ENCODE measurements around the gene TPRN.

The TPRN gene

DNA sequence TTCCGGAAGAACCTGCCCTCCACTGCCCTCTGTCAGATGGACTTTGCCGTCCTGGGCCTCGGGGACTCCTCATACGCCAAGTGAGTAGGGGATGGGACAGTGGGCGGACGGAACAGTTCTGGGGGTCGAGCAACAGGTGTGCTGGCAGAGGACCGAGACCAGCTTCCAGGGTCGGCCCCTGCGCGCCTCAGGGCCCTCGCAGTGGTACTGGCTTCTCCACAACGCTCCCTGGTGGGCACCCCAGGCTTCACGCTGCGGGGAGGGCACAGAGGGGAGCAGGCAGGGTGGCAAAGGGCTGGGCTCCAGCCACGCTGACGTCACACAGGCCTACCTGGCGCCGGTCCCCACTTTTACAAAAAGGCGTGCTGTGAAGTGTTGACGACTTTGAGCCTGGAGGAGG lies 12.0 kb upstream of the TPRN start:
- no peak for DNase-seq (ENCODE audit: low spot score)

GRCh38 chr9:137211532-137211931 lies 11.0 kb upstream of the TPRN start:
- DNase-seq (ENCODE audit: low spot score), result no peak

DNA sequence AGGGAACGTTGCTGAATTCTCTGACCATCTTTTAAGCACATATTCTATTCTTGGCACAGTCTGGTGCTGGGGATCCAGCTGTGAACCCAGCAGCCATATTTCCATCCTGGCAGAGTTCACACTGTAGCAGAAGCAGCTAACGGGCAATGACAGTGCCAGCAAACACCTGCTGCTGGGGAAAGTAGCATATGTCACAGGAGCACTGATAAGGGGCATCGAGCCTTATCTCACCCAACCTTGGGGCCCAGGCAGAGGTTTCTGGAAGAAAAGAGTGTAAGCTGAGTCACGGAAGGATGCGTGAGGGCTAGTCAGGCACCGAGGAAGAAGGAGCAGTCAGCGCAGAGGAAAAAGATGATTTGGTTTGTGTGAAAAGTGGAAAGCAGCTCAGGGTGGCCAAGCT lies 6.1 kb upstream of the TPRN start:
- no peak for DNase-seq (ENCODE audit: low spot score)

GRCh38 chr9:137205126-137206069 lies 4.9 kb upstream of the TPRN start, which contains the start of the genes NDOR1 and TMEM203:
Gene NDOR1 (plus strand): TSS chr9:137205700. CDS start chr9:137205778, 78 bp downstream.
Gene TMEM203 (minus strand): TSS chr9:137205648. CDS start chr9:137205414, 234 bp downstream.
- DNase-seq (ENCODE audit: low spot score), result peak; percentile 95

GRCh38 chr9:137204731-137205125 lies 4.2 kb upstream of the TPRN start:
- no peak for DNase-seq (ENCODE audit: low spot score)

DNA sequence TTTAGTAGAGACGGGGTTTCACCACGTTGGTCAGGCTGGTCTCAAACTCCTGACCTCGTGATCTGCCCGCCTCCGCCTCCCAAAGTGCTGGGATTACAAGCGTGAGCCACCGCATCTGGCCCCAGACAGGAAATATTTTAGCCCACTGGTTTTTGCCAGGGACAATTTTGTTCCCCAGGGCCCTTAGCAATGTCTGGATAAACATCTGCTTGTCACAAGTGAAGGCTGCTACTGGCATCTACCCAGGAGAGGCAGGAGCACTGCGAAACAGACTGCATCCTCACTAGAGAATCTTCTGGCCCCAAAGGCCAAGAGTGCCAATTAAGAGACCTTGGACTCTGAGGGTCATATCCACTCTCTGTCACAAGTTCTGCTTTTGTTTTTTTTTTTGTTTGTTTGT lies 2.4 kb upstream of the TPRN start:
- no peak for DNase-seq (ENCODE audit: low spot score)

- no peak for DNase-seq (ENCODE audit: low spot score)
Measured at GRCh38 chr9:137201205-137201868, 796 bp upstream of the TPRN start.

DNA sequence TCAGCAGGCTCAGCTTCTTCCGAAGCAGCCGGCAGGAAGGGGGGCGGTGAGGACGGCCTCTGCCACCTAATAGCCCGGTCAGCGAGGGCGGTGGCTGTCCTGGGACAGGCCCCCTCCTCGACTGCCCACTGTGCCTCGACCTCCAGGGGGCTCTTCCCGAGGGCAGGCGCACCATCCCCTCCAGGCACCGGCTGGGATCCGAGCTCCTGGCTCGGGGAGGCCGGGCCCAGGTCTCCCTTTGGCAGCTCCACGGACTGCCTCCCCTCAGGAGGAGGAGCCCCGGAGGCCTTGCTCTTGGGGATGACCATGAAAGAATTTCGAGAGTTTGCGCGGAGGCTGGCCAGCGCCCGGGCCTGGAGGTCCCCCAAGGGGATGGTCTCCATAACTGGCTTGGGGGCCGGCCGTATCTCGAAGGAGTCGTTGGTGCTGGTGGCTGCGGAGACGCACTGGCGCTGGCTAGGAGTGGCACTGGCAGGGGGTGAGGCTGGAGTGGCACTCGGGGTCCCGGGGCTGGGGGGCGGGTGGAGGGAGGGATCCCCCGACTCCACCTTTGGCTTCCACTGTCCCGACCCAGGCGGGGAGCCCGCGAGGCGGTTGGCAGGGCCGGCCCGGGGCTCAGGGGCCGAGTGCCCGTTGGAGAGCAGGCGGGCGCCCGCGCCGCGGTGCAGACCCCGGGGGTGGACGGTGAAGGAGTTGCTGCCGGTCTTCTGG lies 975 bp downstream of the TPRN start:
- no peak for DNase-seq (ENCODE audit: low spot score)

DNA sequence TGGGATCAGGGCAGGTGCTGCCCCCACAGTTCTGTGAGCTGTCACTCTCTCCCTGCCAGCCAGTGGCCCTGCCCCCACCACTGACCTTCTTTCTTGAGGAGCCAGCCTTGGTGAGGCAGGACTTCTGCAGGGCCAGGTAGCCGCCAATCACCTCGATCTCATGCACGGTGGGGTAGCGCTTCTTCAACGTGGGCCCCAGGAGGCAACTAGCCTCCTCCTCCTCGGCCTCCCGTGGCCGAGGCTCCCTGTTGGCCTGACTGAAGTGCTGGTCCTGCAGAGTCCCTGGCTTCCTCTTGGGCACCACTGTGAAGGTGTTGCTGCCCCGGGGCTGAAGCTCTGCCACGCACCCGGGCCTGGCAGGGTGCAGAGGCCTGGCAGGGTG lies 1.6 kb downstream of the TPRN start:
- no peak for DNase-seq (ENCODE audit: low spot score)

DNA sequence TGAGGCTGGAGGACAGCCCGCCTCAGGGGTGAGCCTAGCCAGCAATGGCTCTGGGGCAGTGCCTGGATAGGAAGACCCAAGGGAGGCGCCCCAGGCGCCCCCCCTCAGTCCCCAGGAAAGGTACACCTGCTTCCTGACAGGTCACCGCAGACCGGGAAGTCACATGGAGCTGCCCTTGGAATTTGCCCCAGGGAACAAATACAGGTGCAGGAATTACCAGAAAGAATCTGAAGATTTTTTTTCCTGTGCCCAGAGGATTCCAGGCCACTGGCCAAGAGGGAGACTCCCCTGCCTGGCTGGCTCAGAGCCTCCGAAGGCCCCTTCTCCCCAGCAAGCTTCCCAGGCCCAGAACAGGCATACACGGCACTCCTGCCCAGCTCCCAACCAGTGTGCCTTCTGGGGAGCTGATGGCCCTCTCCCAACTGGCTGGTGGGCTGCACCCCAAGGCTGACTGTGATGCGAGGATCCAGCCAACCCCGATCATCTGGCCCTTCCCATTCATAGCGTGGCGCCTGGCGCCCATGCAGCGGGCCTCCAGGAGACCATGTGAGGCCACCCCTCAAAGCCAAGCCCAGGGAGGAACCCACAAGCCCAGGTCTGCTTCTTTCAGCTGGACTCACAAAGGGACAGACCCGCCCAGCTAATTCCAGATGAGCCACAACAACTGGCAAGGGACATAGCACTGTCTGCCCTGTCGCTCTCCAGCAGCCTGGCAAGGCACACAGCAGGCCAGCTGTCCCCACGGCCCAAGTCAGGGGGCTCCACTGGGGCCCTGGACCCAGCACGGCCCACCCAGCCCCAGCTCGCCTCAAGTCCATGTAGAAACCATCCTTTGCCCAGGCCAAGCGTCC lies 2.3 kb downstream of the TPRN start:
- DNase-seq (ENCODE audit: low spot score), result no peak

DNA sequence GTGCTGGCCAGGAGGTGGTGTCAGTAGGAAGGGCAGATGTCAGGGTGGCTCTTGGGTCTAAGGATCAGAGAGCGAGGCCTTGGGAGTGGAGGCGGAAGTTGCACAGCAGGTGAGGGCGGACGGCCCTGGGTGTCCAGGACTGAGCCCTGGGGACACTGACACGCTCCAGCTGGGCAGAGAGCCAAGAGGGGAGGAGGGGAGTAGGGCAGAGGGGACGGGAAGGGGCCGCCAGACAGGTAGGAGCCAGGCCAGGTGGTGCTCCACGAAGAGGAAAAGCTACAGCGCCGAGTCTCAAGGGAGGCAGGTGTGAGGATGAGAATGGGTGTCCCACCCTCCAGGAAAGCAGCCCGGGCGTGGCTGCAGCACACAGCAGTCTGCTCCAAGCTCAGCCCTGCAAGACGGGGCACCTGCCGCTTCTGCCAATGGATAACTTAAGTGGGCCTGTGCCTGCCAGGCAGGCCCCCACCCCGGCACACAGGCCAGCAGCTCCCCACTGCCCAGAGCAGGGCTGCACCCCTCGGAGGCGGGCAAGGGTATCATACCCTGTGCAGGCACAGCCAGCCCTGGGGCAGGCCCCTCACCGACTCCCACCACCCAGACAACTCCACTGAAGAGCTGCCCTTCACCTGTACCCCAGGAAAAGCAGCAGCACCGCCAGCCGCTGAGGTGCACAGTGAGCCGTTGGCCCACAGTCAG lies 4.9 kb downstream of the TPRN start:
- no peak for DNase-seq (ENCODE audit: low spot score)

DNA sequence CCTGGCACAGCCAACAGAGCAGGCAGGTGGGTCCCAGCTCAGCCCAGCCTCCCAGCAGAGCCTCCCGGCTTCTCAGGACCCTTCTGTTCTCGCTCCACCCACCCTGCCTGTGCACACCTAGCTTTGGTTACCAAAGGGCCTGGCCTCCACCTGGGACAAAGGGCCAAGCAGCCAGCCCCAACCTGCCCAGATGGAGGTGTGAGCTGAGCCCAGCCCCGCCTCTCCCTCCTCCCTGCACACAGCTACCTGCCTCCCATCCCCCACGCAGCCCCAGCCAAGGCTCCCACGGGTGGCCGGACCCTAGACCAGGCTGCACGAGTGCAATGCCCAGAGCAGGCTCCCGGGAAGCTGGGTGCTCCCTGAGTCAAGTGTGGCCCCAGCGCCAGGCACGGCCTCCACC lies 5.6 kb downstream of the TPRN start:
- no peak for DNase-seq (ENCODE audit: low spot score)

- DNase-seq (ENCODE audit: low spot score), result no peak
Measured at GRCh38 chr9:137194388-137194787, 6.2 kb downstream of the TPRN start.

GRCh38 chr9:137193771-137194170 lies 6.8 kb downstream of the TPRN start:
- no peak for DNase-seq (ENCODE audit: low spot score)

DNA sequence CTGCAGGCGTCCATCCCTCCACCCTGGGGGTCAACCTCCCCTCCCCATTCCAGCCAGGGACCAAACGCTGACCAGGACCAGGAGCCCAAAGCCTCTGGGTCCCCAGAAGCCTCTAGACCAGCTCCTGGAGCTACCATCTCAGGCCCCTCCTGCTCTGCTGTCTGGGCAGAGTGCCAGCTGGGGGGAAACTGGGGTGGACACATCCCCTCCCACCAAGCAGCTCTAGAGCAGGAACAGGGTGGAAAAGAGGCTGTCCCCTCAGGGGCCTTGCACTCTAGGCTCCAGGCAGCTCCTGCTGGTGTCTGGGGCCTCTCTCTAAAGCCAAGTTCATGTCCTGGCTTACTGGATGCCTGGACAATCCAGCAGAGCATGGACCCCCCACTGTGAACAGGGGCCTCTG lies 7.7 kb downstream of the TPRN start:
- no peak for DNase-seq (ENCODE audit: low spot score)

DNA sequence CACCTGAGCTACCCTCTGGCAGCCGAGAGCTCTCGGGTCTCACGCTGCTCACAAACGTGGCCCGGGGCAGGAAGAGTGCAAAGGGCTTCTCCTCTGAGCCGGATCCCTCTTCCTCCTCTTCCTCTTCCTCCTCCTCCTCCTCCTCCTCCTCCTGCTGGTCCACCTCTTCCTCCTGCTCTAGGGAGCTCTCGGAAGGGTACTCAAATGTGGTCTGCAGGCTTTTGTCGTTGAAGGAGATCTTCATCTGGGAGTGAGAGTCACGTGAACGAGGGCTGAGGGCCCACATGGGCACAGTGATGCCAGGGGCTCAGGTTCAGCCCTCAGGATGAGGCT lies 8.1 kb downstream of the TPRN start:
- no peak for DNase-seq (ENCODE audit: low spot score)

GRCh38 chr9:137191691-137192447 lies 8.7 kb downstream of the TPRN start:
- DNase-seq (ENCODE audit: low spot score), result no peak

- DNase-seq (ENCODE audit: low spot score), result no peak
Measured at GRCh38 chr9:137191245-137191644, 9.3 kb downstream of the TPRN start.

GRCh38 chr9:137190315-137190856 lies 10.2 kb downstream of the TPRN start:
- DNase-seq (ENCODE audit: low spot score), result no peak

Data from activated CD4-positive, alpha-beta T cell treated with anti-CD3 and anti-CD28 coated beads, Interleukin-2, Interleukin-4, amounts not matched to agents 100 ng/mL and 50 ng/mL, durations not matched to agents 16 hours and 8 hours (primary cell).